T-cell (primary cell): ENCODE measurements around the gene CLIP1. TPM values are rescaled to one million over a fixed set of nuclear protein-coding genes. Genes with fewer than 3 reads are reported as not detected.
"Not testable (repeated sequence)": the region's sequence is repeated elsewhere in the genome, so short reads cannot be mapped to it uniquely, and the experiment has no call there.

Source experiments
- ATAC-seq, 4 experiments: fragments of 200-7000 bp in 3 of 4; fragments of 150-1000 bp in 1 of 4; cut with Tn5 transposase; replicated peaks in 1 of 4; 1 replicate in 3 of 4; 2 replicates in 1 of 4; pipeline ENCODE4 v1.10.0; 2021; ENCODE audit warnings: moderate library complexity in 3 of 4, mild to moderate bottlenecking in 2 of 4, moderate number of reproducible peaks in 1 of 4
- CTCF ChIA-PET, 2 donors: fragments of 300-600 bp; sonication (Branson Sonifier 250); formaldehyde crosslinking; loops; one replicate each; lab custom pipeline; 2022; ENCODE audit warnings: antibody characterized with exemption in 2 of 2; lab: Charles Lee
- POLR2A ChIA-PET, 2 donors: fragments of 300-600 bp; sonication (Branson Sonifier 250); formaldehyde crosslinking; loops; one replicate each; lab custom pipeline; 2022; ENCODE audit warnings: antibody characterized with exemption in 2 of 2; lab: Charles Lee
- DNase-seq, 35 experiments: peaks; one replicate each; pipeline versions ENCODE4 v3.0.0 to v3.0.0-alpha.2; 2013 to 2023
- H3K27ac ChIP-seq: one replicate; pipeline ENCODE4 v1.5.1; 2013; ENCODE audit warnings: low read length
- H3K27me3 ChIP-seq, 2 experiments: replicated peaks in 1 of 2; 1 replicate in 1 of 2; 2 replicates in 1 of 2; pipeline versions ENCODE4 v1.6.1 to v1.7.0; 2013; ENCODE audit warnings: low read length in 1 of 2, mixed read lengths in 1 of 2; ENCODE audit not compliant: control insufficient read depth in 2 of 2, insufficient read depth in 2 of 2; ENCODE audit errors: extremely low read depth in 1 of 2
- H3K36me3 ChIP-seq, 2 donors: 1 replicate in 1 of 2; 2 replicates in 1 of 2; pipeline versions ENCODE4 v1.6.1 to v1.7.0; 2013; ENCODE audit warnings: low read length in 1 of 2; ENCODE audit not compliant: control insufficient read depth in 2 of 2, insufficient read depth in 1 of 2; ENCODE audit errors: extremely low read depth in 1 of 2
- H3K4me1 ChIP-seq, 2 experiments: 1 replicate in 1 of 2; 2 replicates in 1 of 2; pipeline versions ENCODE4 v1.6.1 to v1.7.0; 2013; ENCODE audit warnings: low read length in 2 of 2, mixed read lengths in 1 of 2; ENCODE audit not compliant: insufficient read depth in 2 of 2, control insufficient read depth in 1 of 2; ENCODE audit errors: extremely low read depth in 1 of 2
- H3K4me3 ChIP-seq, 2 donors: 1 replicate in 1 of 2; 2 replicates in 1 of 2; pipeline versions ENCODE4 v1.5.1 to v1.7.0; 2013; ENCODE audit warnings: mild to moderate bottlenecking in 2 of 2, low read length in 1 of 2, moderate library complexity in 1 of 2; ENCODE audit not compliant: control insufficient read depth in 1 of 2; ENCODE audit errors: extremely low read depth in 1 of 2
- H3K9me3 ChIP-seq: 2 replicates; pipeline ENCODE4 v1.7.0; 2013
- H3K27ac Mint-ChIP-seq, 2 donors: one replicate each; pipeline ENCODE4 v1.8.0; 2020 to 2021; ENCODE audit warnings: mild to moderate bottlenecking in 2 of 2, mixed read lengths in 2 of 2
- H3K27me3 Mint-ChIP-seq, 2 donors: one replicate each; pipeline ENCODE4 v1.8.0; 2021 to 2022; ENCODE audit warnings: mixed read lengths in 2 of 2
- H3K36me3 Mint-ChIP-seq: one replicate; pipeline ENCODE4 v1.8.0; 2021; ENCODE audit warnings: mixed read lengths
- H3K4me1 Mint-ChIP-seq, 3 donors: one replicate each; pipeline ENCODE4 v1.8.0; 2020 to 2022; ENCODE audit warnings: mixed read lengths in 3 of 3, mild to moderate bottlenecking in 1 of 3
- H3K4me3 Mint-ChIP-seq, 3 donors: one replicate each; pipeline ENCODE4 v1.8.0; 2020 to 2022; ENCODE audit warnings: mild to moderate bottlenecking in 3 of 3, mixed read lengths in 3 of 3, moderate library complexity in 3 of 3
- H3K9me3 Mint-ChIP-seq, 3 donors: one replicate each; pipeline ENCODE4 v1.8.0; 2020 to 2022; ENCODE audit warnings: mixed read lengths in 3 of 3
- WGBS: methylation state at CpG from one replicate; pipeline ENCODE4 v1.1.5; 2013; ENCODE audit warnings: missing lambda C conversion rate; ENCODE audit not compliant: insufficient coverage; 5-methylcytosine and 5-hydroxymethylcytosine counted together
- total RNA-seq, 35 experiments: library from RNA in 6 of 35; stranded (reverse) in 6 of 35; fragments of 120-200 nt in 1 of 35; gene quantifications; one replicate each; pipeline versions ENCODE4 v1.2.1 to v1.2.4 and lab custom pipeline; 2013 to 2026

The CLIP1 gene
- total RNA-seq, 5 donors from 2014 or later (not counting 1 experiment from before 2014, with no cell fraction given): 47.2 to 69.5 (median 59.4) TPM

DNA sequence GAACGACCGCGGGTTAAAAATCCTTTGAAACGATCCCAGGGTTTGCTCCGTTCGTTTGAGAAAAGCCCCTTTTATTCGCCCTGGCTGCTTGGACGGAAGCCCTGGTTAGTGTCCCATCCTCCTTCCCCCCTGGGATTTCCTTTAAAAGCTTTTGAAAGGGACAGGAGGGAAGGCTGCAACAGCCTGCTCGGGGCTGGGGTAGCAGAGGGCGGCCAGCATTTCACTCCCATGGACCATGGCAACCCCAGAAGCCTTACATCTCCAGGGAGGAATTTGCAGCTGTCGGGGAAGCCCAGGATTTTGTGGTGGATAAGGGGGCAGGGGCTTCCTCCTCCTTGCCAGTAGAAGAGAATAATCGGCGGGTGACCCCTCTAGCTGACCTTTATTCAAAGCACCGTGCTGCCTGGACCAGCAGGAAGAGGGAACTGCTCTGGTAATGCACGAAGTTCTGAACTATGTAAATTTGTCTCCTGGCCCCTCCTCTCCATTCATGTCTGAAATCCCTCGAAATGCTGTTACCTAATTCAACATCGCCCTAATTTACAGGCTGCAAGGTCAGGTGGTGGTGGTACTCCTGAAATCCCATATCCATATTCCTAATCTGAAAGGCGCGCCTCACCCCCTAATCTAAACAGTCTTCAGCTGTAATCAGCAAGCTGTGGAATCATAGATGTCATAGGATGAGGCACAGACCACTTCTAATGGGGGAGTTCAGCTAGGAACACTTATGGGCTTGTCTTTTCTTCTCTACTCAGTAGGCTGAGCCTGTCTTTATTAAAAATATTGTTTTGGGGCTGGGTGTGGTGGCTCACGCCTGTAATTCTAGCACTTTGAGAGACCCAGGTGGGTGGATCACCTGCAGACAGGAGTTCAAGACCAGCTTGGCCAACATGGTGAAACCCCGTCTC lies 1.0 kb upstream of the CLIP1 start:
- no peaks in the 10 kb centered on the region for H3K9me3 ChIP-seq
- 40% methylated on average over 8 of the region's 21 CpGs for WGBS
- H3K27ac Mint-ChIP-seq: peak overlapping the region; percentile 85 to 87
- peak overlapping the region; percentile 82 to 89 (median 89) for H3K4me3 Mint-ChIP-seq
- no peaks in the 10 kb centered on the region for H3K27me3 Mint-ChIP-seq
- peaks cover 6 to 27% of the 10 kb centered on the region in 2 experiments for H3K4me1 ChIP-seq
- H3K9me3 Mint-ChIP-seq: no peaks in the 10 kb centered on the region
- no peak overlapping the region for H3K27ac ChIP-seq
- peak overlapping the region; percentile 49 to 89 for H3K4me3 ChIP-seq
- DNase-seq: peak in 2 of 35 experiments; percentile 7 to 20
- CTCF ChIA-PET: interaction anchor here in 1 of 2 donors (0.7 to 1.0 kb wide), 2 partner anchors 8 to 48 kb away, joined by 3 to 4 read pairs; no protein-coding TSS in a partner anchor
- H3K36me3 Mint-ChIP-seq: no peaks in the 10 kb centered on the region
- no peak for ATAC-seq
- no peaks in the 10 kb centered on the region for H3K36me3 ChIP-seq
- H3K27me3 ChIP-seq: peaks cover 0 to 5% of the 10 kb centered on the region in 2 experiments
- peaks cover 26 to 37% (median 30%) of the 10 kb centered on the region in 3 donors for H3K4me1 Mint-ChIP-seq
- POLR2A ChIA-PET: no interaction called here

DNA sequence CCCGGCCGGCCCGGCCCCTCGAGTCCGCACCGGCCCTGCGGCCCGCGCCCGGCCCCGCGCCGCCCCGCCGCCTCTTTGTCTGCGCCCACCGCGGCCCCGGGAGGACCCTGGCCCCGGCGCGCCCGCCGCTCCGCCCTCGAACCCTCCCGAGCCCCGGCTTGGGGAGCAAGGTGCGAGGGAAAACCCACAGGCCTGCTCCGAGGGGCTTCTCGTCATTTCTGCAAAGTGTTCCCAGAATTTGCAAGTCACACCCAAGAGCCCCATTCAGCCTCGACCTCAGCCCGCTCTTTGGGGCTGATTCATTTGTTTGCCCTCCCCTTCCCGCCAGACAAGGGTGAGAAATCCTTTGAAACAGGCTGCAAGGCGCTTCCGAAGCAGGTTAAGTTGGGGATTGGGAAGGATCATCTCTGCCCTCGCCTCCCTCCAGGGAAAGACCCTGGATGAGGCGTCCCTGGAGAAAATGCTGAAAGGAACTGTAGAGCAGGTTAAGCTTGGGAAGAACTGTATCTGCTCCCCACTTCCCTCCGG lies 325 bp upstream of the CLIP1 start:
- no peaks in the 10 kb centered on the region for H3K9me3 Mint-ChIP-seq
- no peak overlapping the region for H3K27ac ChIP-seq

GRCh38 chr12:122421187-122421820 lies 1.2 kb downstream of the CLIP1 start:
- DNase-seq (peak in 6 of 35 experiments; percentile 6 to 33 (median 18)), ATAC-seq (peak in 2 of 4 experiments; percentile 1 to 2)
- peak overlapping the region; percentile 81 to 83 for H3K27ac Mint-ChIP-seq
- H3K4me1 Mint-ChIP-seq: peaks cover 34 to 45% (median 40%) of the 10 kb centered on the region in 3 donors
- CTCF ChIA-PET: interaction anchor here (0.7 to 1.3 kb wide), 5 partner anchors 9 to 50 kb away, joined by 3 to 7 read pairs (median 3); no protein-coding TSS in a partner anchor
- peak overlapping the region; percentile 46 for H3K27ac ChIP-seq
- H3K4me3 ChIP-seq: peak overlapping the region; percentile 67 to 95
- peaks cover 6 to 27% of the 10 kb centered on the region in 2 experiments for H3K4me1 ChIP-seq
- no peaks in the 10 kb centered on the region for H3K9me3 Mint-ChIP-seq
- no peaks in the 10 kb centered on the region for H3K36me3 ChIP-seq
- no peaks in the 10 kb centered on the region for H3K27me3 Mint-ChIP-seq
- POLR2A ChIA-PET: interaction anchor here (0.8 to 1.0 kb wide), 2 partner anchors 9 to 77 kb away, joined by 4 read pairs; no protein-coding TSS in a partner anchor
- 7% methylated on average over 12 of the region's 14 CpGs for WGBS
- no peaks in the 10 kb centered on the region for H3K9me3 ChIP-seq
- H3K27me3 ChIP-seq: peaks cover 0 to 5% of the 10 kb centered on the region in 2 experiments
- no peaks in the 10 kb centered on the region for H3K36me3 Mint-ChIP-seq
- peak overlapping the region; percentile 86 to 92 (median 89) for H3K4me3 Mint-ChIP-seq

More for the DNA sequence above, 325 bp upstream of the CLIP1 start:
- H3K4me3 Mint-ChIP-seq: peak overlapping the region; percentile 82 to 89 (median 89)
- H3K4me1 ChIP-seq: peaks cover 6 to 27% of the 10 kb centered on the region in 2 experiments
- no peaks in the 10 kb centered on the region for H3K27me3 Mint-ChIP-seq
- peak overlapping the region; percentile 85 to 87 for H3K27ac Mint-ChIP-seq
- ATAC-seq: peak; percentile 5 to 12 (median 8)
- H3K9me3 ChIP-seq: no peaks in the 10 kb centered on the region
- DNase-seq: peak in 10 of 35 experiments; percentile 0 to 40 (median 16)
- under 1% methylated on average over 31 of the region's 39 CpGs for WGBS
- no peaks in the 10 kb centered on the region for H3K36me3 ChIP-seq
- H3K27me3 ChIP-seq: peaks cover 0 to 5% of the 10 kb centered on the region in 2 experiments
- peak overlapping the region; percentile 49 to 89 for H3K4me3 ChIP-seq
- ChIA-PET POLR2A (interaction anchor here in 1 of 2 donors (1.0 kb wide), 1 partner anchor 76 kb away, joined by 4 read pairs; no protein-coding TSS in a partner anchor), CTCF (interaction anchor here in 1 of 2 donors (1.0 to 1.1 kb wide), 3 partner anchors 23 to 49 kb away, joined by 3 to 7 read pairs (median 4); no protein-coding TSS in a partner anchor)
- peaks cover 32 to 43% (median 37%) of the 10 kb centered on the region in 3 donors for H3K4me1 Mint-ChIP-seq
- no peaks in the 10 kb centered on the region for H3K36me3 Mint-ChIP-seq

GRCh38 chr12:122420471-122421162 lies 1.9 kb downstream of the CLIP1 start:
- Mint-ChIP-seq H3K9me3 (no peaks in the 10 kb centered on the region), H3K4me3 (peak overlapping the region; percentile 86 to 92 (median 89)), H3K4me1 (peaks cover 34 to 48% (median 44%) of the 10 kb centered on the region in 3 donors), H3K27ac (peak overlapping the region; percentile 59 to 83), H3K36me3 (no peaks in the 10 kb centered on the region), H3K27me3 (no peaks in the 10 kb centered on the region)
- Histone ChIP-seq H3K4me3 (no peak overlapping the region), H3K9me3 (no peaks in the 10 kb centered on the region), H3K27ac (no peak overlapping the region), H3K36me3 (no peaks in the 10 kb centered on the region), H3K27me3 (peaks cover 0 to 5% of the 10 kb centered on the region in 2 experiments), H3K4me1 (peaks cover 6 to 29% of the 10 kb centered on the region in 2 experiments)
- POLR2A ChIA-PET: interaction anchor here in 1 of 2 donors (0.8 kb wide), 1 partner anchor 8 kb away, joined by 4 read pairs; no protein-coding TSS in a partner anchor
- no peak for DNase-seq
- ATAC-seq: no peak
- WGBS: 87% methylated on average over 10 of the region's 17 CpGs
- CTCF ChIA-PET: interaction anchor here (0.6 to 1.3 kb wide), 4 partner anchors 10 to 23 kb away, joined by 3 to 7 read pairs (median 4); no protein-coding TSS in a partner anchor

GRCh38 chr12:122419094-122419493 lies 3.4 kb downstream of the CLIP1 start:
- H3K27ac Mint-ChIP-seq, H3K27me3 Mint-ChIP-seq, H3K36me3 Mint-ChIP-seq, H3K9me3 ChIP-seq, ATAC-seq, DNase-seq, H3K27ac ChIP-seq, H3K4me3 ChIP-seq, POLR2A ChIA-PET, H3K9me3 Mint-ChIP-seq, H3K27me3 ChIP-seq, H3K36me3 ChIP-seq: not testable (repeated sequence)
- Mint-ChIP-seq H3K4me1 (peaks cover 36 to 51% (median 46%) of the 10 kb centered on the region in 3 donors), H3K4me3 (peak overlapping the region in 1 of 3 donors; percentile 89)
- peaks cover 6 to 32% of the 10 kb centered on the region in 2 experiments for H3K4me1 ChIP-seq
- 100% methylated on average over 1 of the region's 3 CpGs for WGBS
- CTCF ChIA-PET: interaction anchor here in 1 of 2 donors (0.7 kb wide), 1 partner anchor 51 kb away, joined by 3 read pairs; no protein-coding TSS in a partner anchor
